GM19099 (cell line): Measurements from ENCODE around the gene CLCA4.

Source experiments
- POLR2A ChIP-seq: IDR thresholded peaks from 3 replicates; pipeline ENCODE4 v1.6.1; 2011; ENCODE audit warnings: low read depth; ENCODE audit not compliant: insufficient read length; ENCODE audit errors: extremely low read depth

Gene CLCA4

GRCh38 chr1:86546787-86547221 lies at the start of gene CLCA4:
Gene CLCA4, plus strand, starts transcription at chr1:86547078. Its CDS starts 42 bp downstream, at chr1:86547120.
- TF ChIP-seq POLR2A = no peak

DNA sequence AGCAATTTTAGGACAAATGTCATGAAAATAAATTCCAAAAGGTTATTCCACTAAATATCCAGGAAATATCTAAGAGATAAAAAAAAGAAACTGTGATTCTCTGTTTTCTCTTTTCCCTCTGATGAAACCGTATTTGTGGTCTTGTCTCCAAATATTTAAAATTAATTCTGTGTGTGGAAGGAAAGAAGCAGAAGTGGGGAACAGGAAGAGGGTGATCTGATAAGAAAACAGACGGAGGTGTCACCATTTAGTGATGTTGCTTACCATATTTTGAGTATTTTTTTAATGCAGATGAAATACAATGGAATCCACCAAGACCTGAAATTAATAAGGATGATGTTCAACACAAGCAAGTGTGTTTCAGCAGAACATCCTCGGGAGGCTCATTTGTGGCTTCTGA lies 48.6 kb upstream of the CLCA4 start:
- TF ChIP-seq POLR2A = no peak

GRCh38 chr1:86499987-86500593 lies 46.8 kb upstream of the CLCA4 start:
- no peak for TF ChIP-seq POLR2A

DNA sequence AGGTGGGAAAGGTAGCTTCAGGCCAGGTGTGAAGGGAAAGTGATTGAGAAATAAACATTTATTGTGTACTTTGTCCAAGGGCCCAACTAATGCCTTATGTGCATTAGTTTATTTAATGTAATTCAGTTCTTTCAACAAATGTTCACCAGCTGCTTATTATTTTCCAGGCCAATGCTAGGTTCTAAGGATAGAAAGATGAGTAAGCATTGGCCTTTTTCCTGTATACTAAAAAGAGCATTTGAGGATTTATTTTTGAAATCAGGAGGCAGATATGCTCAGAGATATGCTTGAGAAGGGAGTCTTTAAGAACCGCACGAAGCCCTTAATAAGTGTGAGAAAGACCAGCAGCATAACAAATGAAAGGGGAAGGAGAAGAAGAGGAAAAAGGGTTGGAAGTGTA lies 46.2 kb upstream of the CLCA4 start:
- TF ChIP-seq POLR2A = no peak

DNA sequence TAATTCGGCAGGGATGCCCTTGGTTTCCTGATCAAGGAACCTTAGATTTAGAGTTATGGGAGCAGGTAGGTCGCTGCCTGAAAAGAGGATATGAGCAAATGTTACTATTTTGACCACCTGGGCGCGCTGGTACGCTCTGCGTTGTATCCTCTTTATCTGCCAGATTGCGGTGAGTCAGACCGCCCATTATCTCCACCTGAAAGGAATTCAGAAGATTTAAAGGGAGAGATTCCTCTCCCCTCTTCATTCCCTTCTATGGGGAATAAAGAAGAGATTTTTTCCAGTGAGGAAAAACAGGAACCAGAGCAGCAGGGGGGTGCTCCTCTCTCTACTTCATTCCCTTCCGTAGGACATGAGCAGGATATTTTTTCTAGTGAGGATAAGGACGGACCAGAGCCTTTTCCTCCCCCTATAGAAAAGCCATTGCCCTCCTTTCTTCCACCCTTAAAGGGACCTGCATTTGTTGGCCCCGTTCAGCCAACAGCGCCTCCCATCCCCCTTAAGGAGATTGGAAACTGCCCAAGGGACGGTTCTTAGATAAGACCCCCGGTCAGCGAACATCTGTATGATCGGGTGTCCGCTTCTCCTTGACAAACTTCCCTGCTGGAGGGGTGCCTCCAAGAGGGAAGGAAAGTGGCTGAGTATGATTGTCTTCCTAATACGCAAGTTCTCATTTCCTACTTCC lies 44.0 kb upstream of the CLCA4 start:
- no peak for TF ChIP-seq POLR2A

DNA sequence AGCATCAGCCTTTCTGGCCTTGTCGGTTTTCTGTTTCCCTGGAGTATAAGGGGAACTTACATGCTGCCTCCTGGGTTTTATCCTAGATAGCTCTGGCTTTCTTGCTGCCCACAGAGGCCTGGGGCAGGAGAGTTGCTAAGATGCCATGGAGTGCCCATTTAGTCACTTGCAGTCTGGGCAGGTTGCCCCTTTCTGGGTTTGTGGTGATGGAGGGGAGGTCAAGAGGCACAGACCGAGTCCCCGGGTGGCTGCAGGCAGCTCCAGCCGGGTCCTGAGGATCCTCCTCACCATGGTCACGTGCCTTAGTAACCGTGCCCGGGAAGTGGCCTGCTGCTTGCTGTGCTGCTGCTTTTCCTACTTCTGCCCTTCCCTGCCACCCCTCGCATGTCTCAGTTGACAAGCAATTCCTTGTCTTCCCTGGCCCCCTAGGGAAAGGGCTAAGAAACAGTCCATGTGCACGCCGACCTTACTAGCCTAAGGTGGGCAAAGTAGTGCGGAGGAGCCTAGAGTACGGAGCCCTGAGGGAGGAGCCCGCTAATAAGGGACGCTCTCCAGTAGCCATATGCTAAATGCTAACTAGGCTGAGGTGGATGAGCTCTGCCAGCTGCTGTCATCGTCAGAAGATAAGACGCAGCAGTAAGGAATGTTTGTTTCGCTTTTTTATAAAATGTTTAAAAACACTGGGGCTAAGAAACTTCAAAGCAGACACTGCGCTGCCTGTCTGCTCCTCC lies 43.3 kb upstream of the CLCA4 start:
- no peak for TF ChIP-seq POLR2A

DNA sequence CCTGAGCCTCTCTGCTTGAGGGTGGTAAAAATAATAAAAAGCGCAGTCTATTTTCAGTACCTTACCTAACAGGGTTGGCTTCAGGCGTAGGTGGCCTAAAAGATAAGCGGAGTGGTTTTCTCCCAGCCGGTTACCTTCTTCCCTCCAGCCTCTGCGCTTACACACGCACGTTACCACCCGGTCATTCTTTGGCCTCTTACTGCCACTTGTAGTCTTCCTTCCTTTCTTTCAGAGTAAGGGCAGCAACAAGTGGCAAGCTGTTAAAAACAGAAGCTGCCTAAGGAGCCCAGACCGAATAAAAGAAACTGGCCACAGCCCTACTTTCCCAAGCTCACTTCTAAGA lies 42.8 kb upstream of the CLCA4 start:
- TF ChIP-seq POLR2A = no peak

DNA sequence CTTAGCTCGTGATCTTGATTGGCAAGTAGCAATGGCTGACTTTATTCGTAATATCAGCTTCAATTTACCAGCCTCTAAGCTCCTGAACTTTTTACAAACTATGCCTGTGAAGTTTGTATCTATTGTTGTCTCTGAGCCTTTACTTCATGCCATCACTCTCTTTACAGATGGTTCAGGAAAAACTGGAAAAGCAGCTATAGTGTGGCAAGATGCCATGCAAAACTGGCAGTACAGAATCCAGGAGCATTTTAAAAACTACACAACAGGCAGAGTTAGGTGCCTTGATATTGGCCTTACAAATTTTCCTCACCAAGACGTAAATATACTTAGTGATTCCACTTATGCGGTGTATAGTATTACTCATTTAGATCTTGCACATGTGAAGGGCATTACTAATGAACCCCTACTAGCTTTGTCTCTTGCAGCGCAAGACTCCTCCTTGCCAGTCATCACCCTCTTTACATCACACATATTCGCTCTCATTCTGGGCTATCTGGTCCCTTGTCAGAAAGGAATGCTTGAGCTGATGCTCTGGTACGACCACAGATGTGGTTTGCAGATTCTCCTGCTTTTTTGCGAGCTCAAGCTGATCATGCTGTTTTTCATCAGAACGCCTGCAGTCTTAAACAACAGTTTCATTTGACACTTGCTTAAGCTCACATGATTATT lies 41.8 kb upstream of the CLCA4 start:
- TF ChIP-seq POLR2A = no peak

- no peak for TF ChIP-seq POLR2A
These were observed 41.3 kb upstream of the CLCA4 start for GRCh38 chr1:86505564-86505902.

DNA sequence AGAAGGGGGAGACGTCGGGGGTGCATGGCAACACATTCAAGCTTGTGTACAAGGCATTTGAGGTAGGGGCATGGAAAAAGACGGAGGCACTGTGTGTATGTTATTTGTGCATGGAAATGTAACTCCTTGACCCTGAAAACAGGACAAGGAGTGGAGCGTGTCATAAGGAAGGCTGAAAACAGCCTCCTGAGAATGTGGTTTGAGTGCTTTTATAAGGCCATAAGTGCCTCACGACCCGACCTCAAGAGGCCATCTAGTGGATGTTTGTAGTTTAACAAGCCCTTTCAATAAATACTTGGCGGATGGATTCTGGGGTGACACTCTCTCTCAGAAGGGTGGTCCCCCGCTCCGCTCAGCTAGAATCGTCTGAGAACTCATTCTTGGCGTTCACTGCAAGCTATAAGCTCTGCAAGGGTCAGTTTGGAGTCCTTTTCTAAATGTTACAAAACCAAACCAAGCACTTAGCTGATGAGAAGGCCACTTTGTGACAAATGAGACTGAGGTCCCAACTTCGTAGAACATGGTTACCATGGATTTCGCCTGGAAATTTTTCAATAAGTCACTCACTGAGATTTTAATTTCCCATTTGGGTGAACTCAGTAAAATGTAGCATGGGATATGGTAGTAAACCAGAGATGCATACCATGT lies 38.8 kb upstream of the CLCA4 start:
- TF ChIP-seq POLR2A = no peak

DNA sequence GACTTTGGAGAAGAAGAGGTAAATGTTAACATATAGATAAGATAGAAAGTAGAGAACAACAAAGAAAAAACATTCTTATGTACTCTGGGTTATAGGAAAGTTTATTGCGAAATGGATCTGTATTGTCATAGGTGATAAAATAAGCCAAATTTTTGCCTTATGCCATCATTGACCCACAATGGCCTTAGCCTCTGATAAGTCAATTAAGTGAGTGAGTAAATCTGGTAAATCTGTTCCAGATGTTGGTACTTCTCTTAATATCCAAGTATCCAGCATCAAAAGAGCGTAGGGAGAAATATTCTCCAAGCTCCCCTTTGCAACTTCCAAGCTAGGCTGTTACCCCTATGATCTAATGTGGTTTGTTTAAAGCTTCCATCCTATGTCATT lies 38.3 kb upstream of the CLCA4 start:
- TF ChIP-seq POLR2A = no peak

DNA sequence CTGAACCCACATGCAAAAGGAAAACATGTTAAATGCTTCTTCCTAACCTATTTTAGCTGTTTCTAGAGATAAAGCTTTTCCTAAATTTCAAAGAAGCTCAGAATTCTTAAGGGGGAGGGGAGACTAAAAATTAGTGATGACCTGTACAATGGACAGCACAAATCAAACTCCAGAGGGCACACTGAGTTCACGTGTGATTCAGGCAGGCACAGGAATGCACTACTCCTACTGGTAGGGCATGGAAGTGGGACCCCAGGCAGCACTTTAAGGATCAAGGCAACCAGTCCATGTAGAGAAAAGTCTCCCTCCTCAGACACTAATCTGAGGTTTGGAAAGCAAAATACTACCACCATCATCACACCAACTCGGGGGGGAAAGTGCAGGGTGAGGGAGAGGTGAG lies 31.3 kb upstream of the CLCA4 start:
- TF ChIP-seq POLR2A = no peak

GRCh38 chr1:86516335-86516734 lies 30.5 kb upstream of the CLCA4 start:
- no peak for TF ChIP-seq POLR2A

DNA sequence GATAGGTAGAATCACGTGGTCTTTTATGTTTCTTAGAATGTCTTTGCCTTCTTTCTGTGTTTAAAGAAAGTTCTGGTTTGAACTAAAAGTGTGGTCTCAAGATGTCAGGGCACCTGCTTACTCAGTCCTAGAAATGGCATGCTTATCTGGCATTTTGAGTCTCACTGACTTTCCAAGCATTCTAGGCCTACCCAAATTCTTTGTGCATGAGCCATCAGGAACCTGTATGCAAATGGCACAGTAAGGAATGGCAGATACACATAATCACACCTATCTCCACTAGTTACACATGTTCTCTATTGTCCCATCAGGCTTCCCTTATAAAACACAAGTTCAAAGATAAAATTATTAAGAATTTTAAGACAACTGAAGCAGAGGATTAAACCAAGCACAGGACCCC lies 29.5 kb upstream of the CLCA4 start:
- no peak for TF ChIP-seq POLR2A

DNA sequence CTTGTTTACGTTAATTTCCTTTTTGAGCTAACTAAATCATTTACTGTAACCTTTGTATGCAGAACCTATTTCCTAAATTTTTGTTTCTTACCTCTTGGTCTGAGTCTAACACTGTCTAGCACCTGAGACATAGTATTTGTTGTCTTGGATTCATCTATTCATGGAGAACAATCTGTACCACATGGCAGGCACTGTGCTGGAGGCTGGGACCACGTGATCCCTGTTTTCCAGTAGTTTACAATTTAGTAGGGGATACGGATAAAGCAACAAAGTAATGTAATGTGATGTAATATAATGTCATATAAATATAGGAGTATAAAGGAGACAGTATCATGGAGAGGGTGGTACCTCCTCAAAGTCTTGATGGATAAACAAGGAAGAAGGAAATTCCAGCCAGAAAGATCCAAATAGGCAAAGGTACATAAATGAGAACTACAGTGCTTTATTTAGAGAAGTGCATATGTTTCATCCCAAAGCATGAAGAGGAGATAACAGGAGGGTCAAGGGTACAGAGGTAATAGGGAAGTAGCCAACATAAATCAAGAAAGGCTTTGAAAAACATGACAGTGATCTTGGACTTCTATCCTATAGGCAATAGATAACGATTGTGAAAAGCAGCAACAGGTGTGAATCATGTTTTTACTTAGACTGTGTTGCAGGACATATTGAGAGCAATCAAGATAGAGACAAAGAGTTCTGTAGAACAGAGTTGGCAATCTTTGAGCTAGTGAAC lies 25.9 kb upstream of the CLCA4 start:
- no peak for TF ChIP-seq POLR2A
